HG02870 (cell line): ENCODE results near the gene MLLT3.

Experiments
- ATAC-seq: cut with Tn5 transposase; IDR thresholded peaks from one replicate; pipeline ENCODE4 v1.9.1; 2021; ENCODE audit warnings: mild to moderate bottlenecking, moderate library complexity; ENCODE audit not compliant: unreplicated experiment

The MLLT3 gene

DNA sequence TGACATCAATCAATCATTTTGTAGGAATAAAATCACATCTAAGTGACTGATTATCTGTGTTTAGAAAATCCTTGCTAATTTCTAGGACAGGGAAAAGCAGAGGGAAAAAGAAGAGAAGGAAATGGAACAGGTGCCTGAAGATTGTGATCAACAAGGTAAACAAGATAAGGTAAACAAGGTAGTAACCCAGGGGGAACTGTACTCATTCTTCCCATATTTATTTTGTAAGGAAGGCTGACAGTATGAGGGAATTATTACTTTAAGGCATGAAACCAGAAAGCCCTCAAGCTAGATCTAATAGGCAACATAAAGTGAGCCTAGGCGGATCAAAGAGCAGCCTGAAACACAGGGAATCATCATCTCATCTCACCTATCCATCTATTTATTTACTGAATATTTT, 231.1 kb downstream of the MLLT3 start:
- ATAC-seq: no peak

DNA sequence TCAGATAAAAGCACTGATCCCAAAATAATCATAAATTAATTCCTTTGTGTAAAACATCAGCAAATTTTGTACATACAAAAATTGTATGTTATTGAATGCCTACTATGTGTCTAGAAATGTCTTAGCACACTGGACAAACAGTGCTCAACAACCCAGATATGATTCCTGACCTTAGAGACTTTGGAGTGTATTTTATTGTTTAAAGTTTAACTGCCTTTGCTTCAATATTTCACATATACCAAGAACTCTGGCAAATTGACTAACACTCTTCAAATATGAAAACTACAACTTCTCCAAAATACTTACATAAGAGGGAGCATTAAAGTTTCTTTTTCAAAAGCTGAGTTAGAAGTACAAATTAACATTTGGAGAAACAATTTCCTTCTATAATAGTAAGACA, 231.9 kb downstream of the MLLT3 start:
- no peak for ATAC-seq

DNA sequence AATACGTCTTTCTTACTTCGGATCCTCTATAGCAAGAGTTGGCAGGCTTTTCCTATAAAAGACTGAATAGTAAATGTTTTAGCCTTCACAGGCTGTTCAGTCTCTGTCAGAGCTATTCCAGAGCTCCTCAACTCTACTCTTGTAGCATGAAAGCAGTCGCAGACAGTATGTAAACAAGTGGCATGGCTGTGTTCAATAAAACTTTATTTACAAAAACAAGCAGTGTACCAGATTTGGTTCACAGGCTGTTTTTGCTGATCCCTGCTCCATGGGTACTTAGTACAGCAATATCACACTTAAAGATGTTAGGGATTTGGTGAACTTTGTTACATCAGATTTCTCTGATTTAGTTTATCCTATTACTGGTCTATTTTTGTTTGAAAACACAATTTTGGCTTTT, 235.2 kb downstream of the MLLT3 start:
- no peak for ATAC-seq

DNA sequence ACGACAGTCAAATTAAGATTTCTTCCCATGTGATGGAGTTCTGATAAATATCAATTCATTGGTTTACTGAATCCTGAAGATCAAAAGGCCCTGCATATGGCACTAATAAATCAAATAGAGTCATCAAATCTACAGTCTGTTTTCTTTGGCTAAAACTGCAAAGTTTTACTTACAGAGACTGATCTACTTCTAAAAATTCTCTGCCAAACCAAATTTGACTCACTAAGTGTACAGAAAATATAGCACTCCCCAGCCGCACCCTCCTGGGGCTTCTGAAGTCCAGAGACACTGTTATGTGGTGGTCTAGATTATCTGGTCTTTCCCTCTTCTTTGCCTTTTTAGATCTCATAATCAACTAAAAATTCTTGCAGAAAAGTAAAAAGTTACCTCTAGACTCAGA, 237.7 kb downstream of the MLLT3 start:
- no peak for ATAC-seq

DNA sequence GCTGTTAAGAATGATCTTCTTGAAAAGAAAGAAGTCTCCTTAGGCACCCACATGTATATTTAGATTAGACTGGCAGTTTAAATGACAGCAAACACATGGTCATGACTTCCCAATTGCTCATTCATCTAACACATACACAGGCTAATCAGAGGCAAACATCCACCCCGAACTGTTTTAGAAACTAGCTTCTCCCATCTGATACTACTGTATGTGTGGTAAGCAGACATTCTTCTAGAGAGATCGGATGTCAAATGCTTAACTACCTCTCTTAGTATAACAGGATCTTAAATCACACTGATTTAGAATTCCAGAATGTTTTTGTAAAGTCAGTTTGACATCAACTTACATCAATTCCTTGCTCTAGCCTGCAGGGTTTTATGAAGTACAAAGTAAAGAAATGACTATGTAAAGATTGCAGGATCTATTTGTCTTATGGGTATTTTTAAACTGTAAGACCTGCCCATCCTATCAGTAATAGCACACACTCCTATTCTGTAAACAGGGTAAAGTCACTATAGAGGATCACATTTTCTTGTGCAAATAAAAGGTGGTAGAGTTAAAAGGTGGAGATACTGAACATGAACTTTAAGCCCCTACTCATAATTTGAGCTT, 239.7 kb downstream of the MLLT3 start:
- peak; percentile 40 for ATAC-seq

DNA sequence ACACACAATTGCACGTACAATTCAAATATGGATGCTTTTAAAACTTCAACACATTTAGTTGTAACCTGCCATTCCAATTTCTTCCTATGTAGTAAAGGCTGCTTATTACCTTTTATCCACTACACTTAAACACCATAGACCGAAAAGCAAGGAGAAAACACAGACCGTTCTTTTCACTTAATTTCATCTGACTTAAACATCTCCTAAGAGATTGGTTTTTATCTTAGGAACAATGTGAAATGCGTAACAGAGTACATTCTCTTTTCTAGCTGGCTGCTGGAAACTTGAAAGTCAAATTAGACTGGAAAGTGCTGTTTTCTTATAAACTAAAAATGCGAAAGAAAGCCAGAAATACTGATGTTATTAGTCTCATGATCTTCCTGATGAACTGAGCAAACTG, 241.8 kb downstream of the MLLT3 start:
- no peak for ATAC-seq

DNA sequence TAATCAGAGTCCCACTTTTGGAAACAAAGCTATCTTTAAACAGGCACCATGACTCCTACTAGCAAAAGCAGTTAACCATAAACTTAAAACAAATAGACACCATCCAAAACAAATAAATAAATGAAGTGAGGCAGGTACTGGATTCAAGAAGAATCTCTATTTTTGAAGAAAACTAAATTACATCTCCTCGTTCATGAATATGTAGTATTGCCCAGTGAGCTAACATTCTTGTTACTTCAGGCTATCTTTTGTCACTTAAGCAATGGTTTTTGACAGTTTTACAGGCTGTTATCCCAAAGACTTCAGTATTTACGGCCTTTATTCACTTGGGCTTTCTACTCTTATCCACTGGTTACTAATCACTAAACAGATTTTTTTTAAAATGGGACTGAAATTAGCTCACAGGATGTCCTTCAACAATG, 242.5 kb downstream of the MLLT3 start:
- ATAC-seq: no peak

DNA sequence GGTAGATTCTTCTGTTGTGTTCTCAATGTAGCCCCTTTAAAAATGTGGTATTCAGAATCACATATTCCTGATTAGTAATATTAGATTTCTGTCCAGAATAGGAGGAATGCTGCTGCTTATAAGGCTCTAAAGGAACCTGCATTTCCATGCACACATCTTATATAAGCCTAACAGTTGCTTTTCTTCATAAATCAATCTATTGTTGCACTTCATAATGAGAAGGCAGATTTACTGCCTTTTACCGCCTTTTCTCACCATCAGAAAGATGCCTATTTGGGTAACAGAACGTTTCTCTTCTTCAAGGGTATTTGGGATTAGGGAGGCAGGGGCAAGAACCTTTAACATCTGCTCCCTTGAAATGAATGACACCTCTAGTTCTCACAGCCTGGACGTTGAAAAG, 243.4 kb downstream of the MLLT3 start:
- no peak for ATAC-seq

DNA sequence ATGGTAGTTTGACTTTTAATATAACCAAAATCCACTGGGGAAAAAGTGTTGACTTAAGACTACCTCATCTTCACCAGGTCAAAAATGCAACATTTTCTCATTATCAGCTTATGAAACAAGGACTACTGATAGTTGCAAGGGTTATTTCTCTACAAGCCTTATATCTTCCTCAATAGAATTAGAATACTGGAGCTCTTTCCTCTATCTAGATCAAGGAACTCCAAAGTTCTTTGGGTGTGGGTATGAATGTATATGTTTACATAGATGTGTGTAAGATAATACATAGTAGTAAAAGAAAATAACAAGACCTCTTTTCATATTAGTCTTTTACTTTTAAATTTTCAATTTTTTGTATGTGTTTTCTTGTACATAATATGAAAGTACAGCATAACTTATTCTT, 244.5 kb downstream of the MLLT3 start:
- ATAC-seq: no peak

DNA sequence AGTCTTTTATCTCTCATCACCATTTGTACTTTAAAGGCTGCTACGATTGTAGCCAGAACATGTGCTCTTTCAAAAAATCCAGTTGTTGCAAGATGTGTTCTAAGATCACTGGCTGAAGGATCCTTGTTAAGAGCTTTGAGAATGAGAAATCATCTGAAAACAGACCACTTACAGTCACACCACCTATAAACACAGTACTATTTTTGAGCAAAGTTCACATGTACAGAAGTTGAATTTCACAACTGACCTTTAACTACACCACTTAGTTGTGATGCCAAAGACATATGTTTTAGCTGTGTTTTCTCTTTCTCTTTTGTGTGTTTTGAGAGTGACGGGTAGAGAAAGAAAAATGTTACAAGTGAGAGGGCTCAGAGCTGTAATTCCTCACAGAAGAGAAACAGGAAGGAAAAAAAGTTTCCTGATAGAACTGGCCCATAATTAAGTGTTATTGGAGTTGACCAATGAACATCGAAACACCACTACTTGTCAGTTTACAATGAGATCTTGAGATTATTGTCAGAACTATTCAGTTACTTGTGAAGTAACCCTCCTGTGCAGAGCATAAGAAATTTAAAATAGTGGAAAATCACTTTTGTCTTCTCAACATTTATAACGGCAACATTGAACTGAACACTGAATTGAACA, 245.4 kb downstream of the MLLT3 start:
- ATAC-seq: no peak

DNA sequence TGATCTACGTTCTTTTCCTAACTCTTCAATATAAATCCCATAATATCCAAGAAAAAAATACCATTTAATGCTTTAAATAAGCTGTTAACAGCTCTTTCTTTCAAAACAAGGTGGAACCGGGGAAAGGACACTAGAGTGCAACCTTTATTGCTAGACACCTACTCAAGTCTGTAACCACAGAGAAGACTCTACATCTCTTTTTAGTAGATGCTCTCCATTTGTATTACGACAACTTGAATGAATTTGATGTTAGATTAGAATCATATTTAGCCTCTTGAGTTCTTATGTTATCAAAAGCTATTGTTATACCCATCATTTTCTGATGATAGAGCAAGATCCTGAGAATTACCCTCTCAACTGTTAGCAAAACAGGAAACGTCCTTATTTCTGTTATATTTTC, 246.3 kb downstream of the MLLT3 start:
- ATAC-seq: no peak

DNA sequence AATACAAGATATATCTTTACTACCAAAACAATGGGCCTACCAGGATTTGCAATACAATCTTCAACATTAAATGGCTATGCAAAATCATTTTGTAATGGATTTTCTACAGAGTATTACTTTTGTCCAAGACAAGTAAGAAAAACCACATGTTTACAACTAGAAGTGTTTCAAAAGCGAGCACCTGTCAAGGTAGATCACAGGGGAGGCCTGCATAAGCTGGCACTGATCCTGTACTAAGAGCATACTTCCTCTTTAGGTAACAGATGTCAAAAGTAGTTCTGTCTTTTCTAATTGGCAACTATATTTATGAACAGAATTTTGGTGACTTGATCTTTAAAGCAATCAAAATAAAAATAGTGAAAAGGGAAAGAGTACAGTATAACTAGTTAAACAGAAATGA, 249.0 kb downstream of the MLLT3 start:
- no peak for ATAC-seq

DNA sequence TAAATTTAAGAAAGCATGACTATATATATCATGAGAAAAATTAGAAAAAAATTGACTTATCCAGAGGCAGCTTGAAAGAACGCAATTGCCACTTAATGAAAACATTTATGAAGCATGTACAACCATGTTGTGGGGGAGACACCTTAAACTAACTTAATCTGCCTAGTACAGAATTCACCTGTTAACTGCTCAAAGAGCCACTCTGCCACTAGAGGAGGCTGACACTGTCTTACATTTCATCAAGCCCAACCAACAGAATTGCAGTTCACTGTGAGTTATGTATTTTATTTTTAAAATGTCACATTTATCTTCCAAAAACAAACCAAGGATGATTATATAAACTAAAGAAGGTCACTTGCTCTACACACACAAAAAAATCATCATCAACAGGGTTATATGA, 252.9 kb downstream of the MLLT3 start:
- no peak for ATAC-seq

DNA sequence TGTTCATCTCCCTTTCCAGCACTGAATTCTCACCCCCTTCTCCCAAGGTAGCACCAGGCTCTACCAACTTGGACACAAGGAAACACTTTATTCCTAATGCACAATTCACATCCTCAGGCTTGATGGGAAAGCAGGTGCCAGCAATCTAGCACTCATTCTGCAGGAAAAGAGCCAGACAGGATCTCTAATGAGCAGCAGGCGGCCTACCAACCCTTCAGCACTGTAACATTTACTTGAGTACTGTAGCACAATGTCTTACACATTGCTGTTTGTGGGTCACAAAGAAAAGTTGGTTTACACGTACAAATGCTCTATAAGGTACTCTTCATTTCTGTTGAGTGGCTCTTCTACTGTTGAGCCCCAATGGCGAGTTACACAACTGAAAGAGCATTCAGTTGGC, 254.4 kb downstream of the MLLT3 start:
- ATAC-seq: no peak

DNA sequence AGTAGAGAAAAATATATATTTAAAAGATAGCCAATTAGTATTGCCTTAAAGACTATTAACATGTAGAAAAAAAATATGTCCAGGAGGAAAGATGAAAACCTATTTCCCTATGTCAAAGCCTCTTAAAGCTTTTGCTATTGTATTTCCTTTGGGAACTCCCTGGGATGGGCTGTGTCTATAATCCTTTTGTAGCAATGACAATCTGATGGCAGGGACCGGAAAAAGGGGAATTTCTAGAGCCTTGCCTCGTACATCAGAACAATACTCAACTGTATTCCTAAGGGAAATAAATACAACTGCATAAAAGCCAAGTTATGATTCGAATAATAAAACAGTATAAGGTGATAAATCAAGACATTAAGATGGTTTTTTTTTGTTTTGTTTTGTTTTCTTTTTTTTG, 257.3 kb downstream of the MLLT3 start:
- no peak for ATAC-seq

DNA sequence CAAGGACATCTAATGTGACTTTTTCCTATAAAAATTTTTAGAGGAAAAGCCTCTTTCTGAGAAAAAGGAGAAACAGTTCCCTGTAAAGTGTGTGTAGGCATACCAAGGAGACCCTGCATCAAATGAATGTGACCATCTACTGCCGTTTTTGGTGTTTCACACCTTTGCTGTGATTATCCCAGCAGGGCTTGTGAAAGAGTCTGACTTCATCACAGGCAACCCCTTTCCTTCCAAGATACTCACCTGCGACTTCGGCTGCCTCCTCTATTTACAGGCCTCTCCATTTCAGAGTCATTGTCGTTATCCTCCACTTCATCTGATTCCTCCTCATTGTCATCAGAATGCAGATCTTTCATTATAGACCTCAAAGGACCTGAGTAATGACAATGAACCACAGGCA, 259.1 kb downstream of the MLLT3 start:
- no peak for ATAC-seq

DNA sequence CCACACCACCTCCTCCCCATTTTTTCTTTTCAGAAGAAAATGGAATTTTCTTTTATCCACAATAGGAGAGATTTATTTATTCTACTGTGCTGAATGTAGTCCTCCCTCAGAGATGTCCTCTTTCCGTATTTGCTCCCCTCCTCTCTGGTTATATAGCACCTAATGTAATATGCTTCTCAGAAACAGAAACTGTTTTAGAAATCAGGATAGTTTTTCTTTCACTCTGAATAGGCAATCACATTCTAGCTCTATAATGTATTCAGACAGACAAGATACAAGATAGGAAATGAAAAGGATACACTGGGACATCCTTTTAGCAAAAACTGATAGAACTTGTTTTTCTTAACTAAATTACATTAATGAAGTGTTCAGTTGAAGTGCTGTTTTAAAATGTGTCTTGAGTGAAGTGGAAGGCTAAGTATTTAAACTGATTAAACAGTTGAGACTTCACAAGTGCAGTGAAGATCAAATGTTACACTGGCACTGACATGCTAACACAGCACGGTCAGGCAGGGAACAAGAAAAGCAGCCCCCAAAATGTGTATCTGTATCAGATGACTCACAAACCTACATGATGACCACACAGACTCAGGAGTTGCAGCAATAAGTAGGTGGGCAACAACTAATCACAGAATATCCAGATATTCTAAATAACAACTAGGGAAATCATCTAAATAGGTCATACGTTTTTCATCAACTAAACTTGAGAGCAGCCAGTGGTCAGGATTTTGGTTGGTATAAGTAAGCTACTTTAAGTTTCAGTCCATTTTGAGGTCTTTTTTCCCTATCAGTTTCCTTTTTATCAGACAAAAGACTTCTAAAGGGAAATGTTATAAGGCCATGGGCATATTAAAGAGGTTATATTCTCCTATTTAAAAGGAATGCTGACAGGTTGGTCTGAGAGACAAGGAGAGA, 260.4 kb downstream of the MLLT3 start:
- no peak for ATAC-seq

DNA sequence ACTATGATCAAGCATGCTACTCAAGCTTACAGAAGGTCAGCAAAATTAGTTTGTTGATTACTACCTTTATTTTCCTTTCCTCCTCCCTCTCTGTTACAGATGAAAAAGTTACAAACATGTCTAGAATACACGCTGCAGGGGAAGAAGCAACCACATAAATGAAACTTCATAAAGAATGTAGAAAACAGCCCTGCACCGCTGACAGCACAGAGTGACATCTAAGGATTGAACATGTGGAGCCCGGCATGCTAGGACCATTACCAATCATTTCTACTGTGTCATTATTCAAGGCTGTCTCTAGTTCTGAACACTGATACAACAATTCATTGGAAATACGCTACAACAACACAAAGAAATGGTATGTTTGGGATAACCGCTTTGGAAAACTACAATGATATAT, 261.1 kb downstream of the MLLT3 start:
- no peak for ATAC-seq

DNA sequence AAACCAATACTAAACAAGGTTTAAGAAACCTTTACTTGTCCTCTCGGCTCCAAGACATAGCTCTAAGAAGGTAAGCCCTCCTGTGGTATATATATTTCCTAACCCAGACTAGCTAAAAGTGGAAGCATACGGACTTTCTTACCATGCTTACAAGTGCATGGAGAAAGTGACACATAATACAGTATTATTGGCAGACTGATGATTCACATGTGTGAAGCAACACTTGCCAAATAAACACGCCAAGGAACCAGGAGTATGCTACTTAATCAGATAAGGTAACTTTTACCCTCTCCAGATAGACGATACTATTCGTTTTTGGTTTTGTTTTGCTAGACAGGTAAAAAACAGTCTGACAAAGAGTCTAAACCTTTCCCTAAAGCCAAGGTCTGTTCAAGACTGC, 264.1 kb downstream of the MLLT3 start:
- ATAC-seq: no peak

DNA sequence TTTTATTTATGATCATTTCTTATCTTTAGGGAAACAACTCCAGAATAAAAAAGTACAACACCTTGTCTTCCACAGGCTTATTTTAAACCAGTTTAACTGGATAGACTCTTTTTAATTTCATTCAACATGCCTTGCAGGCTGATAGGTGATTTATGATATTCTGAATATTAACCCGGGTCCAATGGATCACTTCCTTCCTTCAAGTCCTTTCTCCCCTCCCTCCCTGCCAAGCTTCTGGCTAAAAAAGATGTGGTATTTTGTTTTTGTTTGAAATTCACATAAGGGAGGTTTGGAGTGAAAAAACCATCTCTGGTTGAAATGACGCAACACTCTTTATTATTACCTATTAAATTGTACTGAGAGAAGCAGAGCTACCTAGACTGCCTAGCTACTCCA, 265.3 kb downstream of the MLLT3 start:
- no peak for ATAC-seq

DNA sequence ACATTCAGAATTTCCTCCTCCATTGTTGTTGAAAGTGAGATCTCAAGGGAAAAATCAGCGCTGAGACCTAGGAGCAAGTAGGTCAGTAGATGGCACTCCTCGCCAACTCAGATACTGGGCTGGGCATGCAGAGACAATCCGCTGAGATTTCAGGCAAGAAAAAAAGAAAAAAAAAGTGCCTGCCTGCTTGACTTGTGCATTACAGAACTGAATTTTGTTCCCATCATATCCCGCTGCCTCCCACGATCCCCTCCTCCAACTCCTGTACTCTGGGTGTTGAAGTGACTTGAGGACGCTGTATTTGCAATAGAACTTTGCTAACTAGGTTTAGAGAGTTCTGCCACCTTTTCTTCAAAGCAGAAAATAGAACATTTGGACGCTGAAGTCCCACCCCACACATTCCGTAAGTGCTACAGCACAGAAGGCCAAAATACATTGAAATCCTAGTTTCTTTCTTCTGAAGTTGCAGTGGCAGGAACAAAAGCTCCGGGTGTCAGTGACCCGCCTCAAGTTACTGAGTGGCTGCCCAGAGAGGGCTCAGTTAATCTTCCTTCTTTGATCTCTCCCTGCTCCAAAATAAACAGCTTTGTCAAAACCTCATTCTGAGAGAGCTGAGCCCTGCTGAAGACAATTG, 265.8 kb downstream of the MLLT3 start:
- peak; percentile 35 for ATAC-seq

DNA sequence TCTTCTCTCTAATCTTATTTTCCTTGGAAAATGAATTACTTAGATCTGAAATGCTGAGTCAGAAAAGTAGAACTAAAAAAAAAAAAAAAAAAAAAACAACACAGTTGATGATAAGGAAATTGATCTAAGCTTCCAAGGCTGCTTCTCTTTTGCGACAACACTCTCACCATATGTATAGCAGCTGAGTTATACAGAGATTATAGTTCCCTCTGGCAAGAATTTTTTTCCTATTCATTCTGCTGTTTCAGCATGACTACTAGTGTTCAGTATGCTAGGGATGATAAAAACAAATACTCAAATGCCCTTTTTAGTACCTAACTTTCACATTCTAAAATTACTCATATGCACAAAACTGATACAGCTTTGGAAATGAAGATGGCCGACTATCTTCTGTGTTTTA, 267.3 kb downstream of the MLLT3 start:
- ATAC-seq: peak; percentile 51
